Kidney tubule cell (primary cell): Measurements from ENCODE around the gene MLLT3.
A peak's percentile ranks its signal among the peaks of the same experiment; 100 is the strongest.

ENCODE experiments used
- DNase-seq: peaks from one replicate; pipeline ENCODE4 v3.0.0-alpha.2; 2018; ENCODE audit warnings: low spot score

The MLLT3 gene

DNA sequence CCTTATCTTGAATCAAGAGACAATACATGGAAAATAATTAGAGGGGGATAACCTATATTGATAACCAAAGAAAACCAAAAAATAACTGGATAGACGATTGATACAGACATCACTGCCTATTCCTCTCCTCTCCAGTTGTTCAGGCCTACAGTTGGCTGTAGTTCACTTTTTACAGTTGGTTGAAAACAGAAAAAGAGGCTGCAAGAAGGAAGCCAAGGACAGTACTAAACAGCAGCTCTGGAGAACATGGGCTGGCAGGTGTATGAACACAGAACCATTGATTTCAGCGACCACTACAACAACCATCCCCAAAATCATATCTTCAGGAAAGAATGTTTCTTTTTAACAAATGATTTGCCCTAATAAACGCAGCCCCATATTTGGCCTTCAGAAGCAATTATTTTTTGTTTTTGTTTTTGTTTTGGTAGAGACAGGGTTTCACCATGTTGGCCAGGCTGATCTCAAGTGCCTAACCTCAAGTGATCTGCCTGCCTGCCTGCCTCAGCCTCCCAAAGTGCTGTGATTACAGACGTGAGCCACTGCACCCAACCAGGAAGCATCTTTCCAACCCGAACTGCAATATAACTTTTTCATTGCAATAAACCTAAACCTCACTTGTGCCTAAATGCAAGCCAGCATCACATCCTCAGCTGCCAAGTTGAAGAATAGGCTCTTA lies 64.3 kb downstream of the MLLT3 start:
- DNase-seq: no peak

- no peak for DNase-seq
Observed at GRCh38 chr9:20557285-20557684, 65.0 kb downstream of the MLLT3 start.

DNA sequence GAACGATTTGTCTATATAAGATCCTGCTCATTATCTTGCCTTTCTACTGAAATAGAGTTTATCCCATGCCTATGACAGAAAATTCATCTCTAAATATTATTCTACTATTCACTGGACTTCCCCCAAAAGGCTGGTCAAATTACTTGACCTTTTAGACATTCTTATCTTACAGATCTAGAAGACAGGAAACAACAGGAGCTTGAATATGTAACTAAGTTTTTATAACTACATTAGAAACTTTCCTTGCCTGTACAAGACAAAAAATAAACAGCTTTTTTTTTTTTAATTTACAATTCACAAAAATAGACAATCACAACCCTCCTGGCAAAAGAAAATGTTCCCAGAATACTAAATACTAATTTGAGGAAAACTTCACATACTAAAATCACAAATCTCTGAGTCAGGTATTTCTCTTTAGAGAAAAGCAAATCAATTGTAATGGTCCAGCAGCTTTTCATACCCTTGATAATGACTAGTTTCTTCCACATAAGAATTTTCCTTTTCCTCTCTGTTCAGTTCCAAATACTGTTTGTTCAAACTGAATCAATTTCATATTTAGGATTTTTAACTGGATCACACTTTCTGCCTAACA lies 68.6 kb downstream of the MLLT3 start:
- peak; percentile 33 for DNase-seq

DNA sequence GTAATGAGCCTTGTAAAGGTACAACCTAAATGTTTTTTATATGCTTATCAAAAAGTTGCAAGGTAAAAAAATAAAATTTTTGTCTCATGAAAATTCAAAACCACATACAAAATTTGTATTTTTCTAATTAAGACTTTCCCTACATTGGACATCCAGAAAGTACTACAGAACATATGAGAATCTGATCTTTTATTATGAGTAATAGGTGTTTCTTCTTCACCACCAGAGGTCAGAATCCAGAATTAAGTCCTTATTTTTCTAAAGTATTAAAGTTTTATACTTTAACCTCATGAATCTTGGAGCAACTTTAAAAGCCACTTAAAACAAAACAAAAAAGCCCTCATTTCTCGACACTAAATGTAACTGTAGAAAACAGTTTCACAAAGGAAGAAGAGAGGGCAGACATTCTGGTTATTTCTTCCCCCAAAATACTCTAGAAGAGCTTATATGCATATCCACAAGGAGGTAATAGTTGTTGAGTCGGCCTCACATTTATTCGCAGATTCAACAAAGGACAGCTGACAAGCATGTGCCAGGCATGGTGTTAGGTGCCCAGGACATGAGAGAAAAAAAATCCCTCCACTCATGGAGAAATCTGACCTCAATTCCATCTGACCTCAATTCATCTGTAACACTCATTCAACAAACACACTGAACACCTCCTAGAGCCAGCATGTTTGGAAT lies 69.3 kb downstream of the MLLT3 start:
- DNase-seq: peak; percentile 60

DNA sequence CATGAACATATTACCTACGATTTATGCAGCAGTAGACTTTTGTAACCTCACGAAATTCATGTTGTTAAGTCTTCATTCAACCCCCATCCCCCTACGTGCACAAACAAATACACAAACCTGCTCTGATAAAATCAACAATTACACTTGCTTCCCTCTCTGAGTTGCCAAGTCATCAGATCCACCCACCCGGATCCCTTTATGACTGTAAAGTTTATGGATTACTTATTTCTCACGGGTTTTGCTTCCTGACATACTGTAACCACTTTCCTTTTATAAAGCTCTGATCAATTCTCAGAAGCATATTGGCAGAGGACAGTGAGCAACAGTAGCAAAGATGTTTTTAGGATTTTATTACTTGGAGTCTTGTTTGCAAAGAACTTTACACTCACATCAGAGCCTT lies 70.5 kb downstream of the MLLT3 start:
- peak; percentile 92 for DNase-seq

- peak; percentile 93 for DNase-seq
Observed at GRCh38 chr9:20551236-20551635, 71.1 kb downstream of the MLLT3 start.

- DNase-seq: peak; percentile 77
Observed at GRCh38 chr9:20550326-20550725, 72.0 kb downstream of the MLLT3 start.

DNA sequence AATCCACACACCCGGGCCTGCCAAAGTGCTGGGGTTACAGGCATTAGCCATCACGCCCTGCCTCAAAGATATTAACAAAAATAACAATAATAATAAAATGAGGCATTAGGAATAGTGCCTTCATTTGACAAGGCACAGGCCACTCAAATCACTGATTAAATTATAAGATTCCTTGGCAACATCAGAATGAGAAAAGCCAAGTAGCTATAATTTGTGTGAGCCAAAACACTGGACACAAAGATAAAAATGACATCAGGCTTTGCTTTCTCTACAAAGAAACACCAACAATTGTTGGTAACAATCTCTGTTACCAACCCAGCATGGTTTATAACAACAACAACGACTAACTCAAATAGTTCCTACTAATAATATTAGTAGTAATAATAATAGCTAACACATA lies 73.2 kb downstream of the MLLT3 start:
- DNase-seq: no peak

- DNase-seq: no peak
Observed at GRCh38 chr9:20545023-20545622, 77.2 kb downstream of the MLLT3 start.

DNA sequence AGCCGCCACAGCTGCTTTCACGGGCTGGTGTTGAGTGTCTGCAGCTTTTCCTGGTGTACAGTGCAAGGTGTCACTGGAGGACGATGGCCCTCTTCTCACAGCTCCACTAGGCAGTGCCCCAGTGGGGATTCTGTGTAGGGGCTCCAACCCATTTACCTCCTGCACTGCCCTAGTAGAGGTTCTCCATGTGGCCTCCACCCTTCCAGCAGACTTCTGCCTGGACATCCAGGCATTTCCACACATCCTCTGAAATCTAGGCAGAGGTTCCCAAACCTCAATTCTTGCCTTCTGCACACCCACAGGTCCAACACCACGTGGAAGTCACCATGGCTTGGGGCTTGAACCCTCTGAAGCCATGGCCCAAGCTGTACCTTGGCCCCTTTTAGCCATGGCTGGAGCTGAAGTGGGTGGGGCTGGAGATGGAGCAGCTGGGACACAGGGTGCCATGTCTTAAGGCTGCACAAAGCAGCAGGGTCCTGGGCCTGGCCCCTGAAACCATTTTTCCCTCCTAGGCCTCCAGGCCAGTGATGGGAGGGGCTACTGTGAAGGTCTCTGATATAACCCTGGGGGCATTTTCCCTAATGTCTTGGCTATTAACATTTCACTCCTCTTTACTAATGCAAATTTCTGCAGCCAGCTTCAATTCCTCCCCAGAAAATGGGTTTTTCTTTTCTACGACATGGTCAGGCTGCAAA lies 82.0 kb downstream of the MLLT3 start:
- no peak for DNase-seq

- peak; percentile 56 for DNase-seq
Observed at GRCh38 chr9:20538956-20539355, 83.3 kb downstream of the MLLT3 start.

DNA sequence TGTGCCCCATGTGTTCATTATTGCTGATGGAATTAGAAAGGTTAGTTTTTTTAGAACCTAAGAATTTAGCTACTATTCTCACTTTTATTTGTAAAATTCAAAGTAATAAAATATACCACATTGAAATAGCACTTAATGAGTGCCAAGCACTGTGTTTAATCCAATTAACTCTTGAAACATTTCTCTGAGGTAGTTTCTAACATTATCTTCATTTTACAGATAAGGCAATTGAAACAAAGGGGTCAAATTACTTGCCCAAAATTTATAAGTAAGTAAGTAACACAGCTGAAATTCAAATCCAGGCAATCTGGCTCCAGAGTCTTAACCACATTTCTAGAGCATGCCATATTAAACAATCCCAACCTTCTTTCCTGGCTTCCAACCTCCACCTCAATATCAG lies 84.2 kb downstream of the MLLT3 start:
- DNase-seq: no peak

- no peak for DNase-seq
Observed at GRCh38 chr9:20537294-20537693, 85.0 kb downstream of the MLLT3 start.

DNA sequence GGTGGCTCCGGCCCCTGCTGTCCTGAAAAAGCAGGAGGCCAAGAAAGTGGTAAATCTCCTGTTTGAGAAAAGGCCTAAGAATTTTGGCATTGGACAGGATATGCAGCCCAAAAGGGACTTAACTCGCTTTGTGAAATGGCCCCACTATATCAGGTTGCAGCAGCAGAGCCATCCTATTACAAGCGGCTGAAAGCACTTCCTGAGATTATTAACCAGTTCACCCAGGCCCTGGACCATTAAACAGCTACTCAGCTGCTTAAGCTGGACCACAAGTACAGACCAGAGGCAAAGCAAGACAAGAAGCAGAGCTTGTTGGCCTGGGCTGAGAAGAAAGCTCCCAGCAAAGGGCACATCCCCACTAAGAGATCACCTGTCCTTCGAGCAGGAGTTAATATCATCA lies 89.7 kb downstream of the MLLT3 start:
- DNase-seq: peak; percentile 48

DNA sequence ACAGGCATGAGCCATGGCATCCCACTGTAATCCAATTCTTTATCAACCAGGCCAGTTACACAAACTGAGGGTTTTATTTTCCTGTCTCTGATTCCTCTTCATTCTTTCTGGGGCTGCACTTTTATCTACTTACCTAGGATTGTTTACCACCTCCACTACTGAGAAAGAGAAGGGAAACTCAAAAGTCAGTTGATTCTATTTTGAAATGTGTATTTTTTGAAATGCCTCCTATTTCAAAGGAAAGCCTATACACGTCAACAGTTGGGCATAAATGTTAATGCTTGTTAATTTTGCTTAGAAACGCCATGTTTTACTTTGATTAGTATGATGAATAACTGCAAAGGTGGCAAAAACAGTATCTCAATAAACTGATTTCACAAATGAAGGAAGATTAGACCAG lies 92.5 kb downstream of the MLLT3 start:
- no peak for DNase-seq

DNA sequence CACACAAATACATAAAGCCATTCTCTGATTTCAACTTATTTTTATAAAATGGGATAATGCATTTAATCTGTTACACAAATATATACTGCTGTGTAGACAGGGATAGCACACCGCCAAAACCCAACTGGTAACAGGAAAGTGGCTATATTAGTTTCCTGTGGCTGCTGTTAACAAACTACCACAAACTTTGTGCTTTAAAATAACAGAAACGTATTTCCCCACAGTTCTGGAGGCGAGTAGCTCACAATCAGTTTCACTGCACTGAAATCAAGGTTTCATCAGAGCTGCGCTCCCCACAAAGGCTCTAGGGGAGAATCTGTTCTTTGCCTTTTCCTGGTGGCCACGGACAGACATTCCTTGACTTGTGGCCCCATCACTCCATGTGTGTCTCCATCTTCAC lies 94.0 kb downstream of the MLLT3 start:
- no peak for DNase-seq

DNA sequence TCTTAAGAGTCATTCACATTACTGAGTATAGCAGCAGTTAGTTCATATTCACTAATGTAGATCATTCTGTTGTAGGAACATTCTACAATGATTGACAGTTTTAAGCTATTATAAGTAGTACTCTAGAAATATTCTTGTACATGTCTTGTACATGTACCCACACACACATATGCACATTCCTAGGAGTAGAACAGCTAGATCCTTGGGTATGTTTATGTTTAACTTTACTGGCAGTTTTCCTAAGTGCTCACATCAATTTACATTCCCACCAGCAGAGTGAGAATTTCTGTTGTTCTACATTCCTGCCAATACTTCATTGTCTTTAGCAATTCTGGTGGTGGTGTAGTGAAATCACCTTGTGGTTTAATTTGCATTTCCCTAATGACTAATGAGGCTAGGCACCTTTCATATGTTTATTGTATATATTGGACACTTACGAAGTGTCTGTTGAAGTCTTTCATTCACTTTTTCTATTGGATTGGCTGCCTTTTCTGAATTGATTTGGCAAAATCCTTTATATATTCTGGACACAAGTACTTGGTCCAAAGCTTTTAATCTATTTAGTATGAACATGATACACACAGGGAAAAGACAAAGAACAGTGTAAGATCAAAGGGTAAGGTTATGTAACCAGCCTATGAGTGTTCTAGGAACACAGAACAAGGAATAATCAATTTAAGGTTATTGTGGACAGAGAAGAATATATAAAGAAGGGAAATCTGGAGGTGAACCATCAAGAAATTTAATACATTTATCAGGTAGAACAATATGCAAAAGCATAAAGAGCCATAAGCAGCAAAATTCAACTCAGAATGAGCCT lies 95.6 kb downstream of the MLLT3 start:
- DNase-seq: peak; percentile 76

DNA sequence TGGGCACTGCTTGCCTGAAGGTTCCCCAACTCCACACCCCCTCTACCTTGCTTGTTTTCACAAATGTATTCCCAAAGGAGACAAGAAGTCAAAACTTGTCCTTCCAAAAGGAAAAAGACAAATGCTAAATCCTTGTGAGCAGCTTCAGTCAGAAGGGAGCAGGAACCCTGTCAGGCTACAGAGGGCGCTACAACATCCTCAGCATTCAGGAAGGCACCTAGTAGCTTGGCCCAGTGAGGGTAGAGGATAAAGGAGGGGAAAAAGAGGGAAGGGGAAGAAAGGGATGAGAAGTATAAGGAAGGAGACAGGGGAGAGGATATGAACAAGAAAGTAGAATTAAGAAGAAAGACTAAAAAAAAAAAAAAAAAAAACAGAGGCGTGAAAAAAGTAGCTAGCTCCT lies 97.5 kb downstream of the MLLT3 start:
- DNase-seq: no peak

GRCh38 chr9:20518737-20519136 lies 103.6 kb downstream of the MLLT3 start:
- no peak for DNase-seq

DNA sequence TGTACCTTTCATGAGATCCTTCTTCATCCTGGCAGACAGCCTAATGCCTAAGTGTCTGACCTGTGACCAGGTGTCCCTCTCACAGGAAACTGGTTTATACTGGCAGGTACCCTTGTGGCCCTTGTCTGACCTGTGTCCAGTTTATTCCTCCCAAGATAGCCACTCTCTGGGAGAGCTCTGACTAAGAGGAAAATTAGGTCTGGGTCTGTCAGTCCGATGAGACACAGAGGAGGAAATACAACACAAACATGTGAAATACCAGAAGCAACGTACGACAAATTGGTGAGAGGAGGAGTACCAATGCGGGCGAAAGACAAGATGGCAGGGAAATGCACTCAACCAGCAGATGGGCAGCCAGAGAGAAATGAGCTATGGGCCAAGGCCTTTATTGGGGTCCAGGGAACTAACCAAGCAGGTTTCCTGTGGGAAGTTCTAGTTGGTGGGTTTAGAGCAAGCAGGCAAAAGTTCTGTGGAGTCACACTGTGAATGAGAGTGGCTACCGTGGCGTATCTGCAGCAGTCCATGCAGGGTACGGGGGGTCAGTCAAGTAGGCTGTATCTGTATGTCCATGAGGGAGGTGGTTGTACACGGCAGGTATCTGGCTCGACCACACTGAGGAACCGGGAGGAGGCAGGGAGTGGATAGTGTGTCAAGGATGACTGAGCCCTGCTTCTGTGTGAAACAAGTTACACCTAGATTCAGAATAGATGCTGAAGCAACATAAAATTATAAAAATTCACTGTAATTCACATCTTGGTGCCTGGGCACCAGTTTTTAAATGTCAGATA lies 109.0 kb downstream of the MLLT3 start:
- peak; percentile 79 for DNase-seq

DNA sequence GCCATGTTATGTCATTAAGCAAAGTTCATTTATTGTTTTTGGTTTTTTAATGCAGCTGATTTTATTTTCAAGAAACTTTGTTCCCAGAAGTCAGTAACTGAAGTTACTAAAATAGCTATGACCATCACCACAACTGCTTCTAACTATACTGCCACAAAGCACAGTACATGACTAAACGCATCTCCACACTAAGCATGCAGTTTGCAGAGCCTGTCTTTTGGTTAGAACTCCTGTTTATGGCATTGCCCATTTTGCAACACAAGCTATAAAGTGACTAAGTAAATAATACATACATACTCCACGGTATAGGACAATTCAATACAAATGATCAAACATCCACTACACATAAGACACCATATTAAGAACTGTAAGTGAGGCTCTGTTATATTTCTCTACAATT lies 109.7 kb downstream of the MLLT3 start:
- DNase-seq: no peak
